ENCODE results near the gene LSG1.

Gene LSG1

GRCh38 chr3:194671900-194672808, at the start of gene LSG1:
Gene LSG1 (minus strand): TSS chr3:194672191. CDS start chr3:194672162, 29 bp downstream.
- Histone ChIP-seq H4K20me1 (ENCODE audit: low read depth, low read length) (peaks cover 10% of the 10 kb centered on the region), H3K9me3 (ENCODE audit: insufficient read depth, low read length) (no peaks in the 10 kb centered on the region), H3K9me2 (replicated peaks; ENCODE audit: insufficient read depth, low read length) (no peaks in the 10 kb centered on the region), H3K36me3 (ENCODE audit: low read length) (no peaks in the 10 kb centered on the region; the same call in 1 of the 2 replicates), H3K27ac (ENCODE audit: low read depth, low read length) (peak within 1 kb of the TSS; percentile 68), H3F3A (ENCODE audit: insufficient read depth) (no peaks in the 10 kb centered on the region), H3K27me3 (ENCODE audit: low read length) (no peaks in the 10 kb centered on the region), H3K4me2 (ENCODE audit: low read depth, low read length, poor library complexity, severe bottlenecking) (peak within 1 kb of the TSS; percentile 100), H3K9ac (ENCODE audit: low read length) (peak within 1 kb of the TSS; percentile 79), H3K4me3 (ENCODE audit: insufficient read depth, low read length, poor library complexity, severe bottlenecking) (peak within 1 kb of the TSS; percentile 100), H3K79me2 (ENCODE audit: insufficient read depth, low read length) (peaks cover 37% of the 10 kb centered on the region), H2AFZ (ENCODE audit: low read depth, low read length, severe bottlenecking) (peak within 1 kb of the TSS; percentile 92)
- TF ChIP-seq EZH2phosphoT487 (conservative IDR thresholded peaks at IDR 0.05; ENCODE audit: low read length): no peak
- TF ChIP-seq, protein P1, sequence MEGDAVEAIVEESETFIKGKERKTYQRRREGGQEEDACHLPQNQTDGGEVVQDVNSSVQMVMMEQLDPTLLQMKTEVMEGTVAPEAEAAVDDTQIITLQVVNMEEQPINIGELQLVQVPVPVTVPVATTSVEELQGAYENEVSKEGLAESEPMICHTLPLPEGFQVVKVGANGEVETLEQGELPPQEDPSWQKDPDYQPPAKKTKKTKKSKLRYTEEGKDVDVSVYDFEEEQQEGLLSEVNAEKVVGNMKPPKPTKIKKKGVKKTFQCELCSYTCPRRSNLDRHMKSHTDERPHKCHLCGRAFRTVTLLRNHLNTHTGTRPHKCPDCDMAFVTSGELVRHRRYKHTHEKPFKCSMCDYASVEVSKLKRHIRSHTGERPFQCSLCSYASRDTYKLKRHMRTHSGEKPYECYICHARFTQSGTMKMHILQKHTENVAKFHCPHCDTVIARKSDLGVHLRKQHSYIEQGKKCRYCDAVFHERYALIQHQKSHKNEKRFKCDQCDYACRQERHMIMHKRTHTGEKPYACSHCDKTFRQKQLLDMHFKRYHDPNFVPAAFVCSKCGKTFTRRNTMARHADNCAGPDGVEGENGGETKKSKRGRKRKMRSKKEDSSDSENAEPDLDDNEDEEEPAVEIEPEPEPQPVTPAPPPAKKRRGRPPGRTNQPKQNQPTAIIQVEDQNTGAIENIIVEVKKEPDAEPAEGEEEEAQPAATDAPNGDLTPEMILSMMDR (IDR thresholded peaks at IDR 0.05; ENCODE audit: insufficient read depth, low read length, poor library complexity, severe bottlenecking): no peak

GRCh38 chr3:194720048-194720447, 48.1 kb upstream of the LSG1 start:
- no peak overlapping the region for H3K27ac ChIP-seq (ENCODE audit: low read depth, low read length)
- H4K20me1 ChIP-seq (ENCODE audit: low read depth, low read length): no peaks in the 10 kb centered on the region
- no peak overlapping the region for H3K4me3 ChIP-seq (ENCODE audit: insufficient read depth, low read length, poor library complexity, severe bottlenecking)
- H2AFZ ChIP-seq (ENCODE audit: low read depth, low read length, severe bottlenecking): no peak overlapping the region
- no peaks in the 10 kb centered on the region for H3K27me3 ChIP-seq (ENCODE audit: low read length)
- H3K79me2 ChIP-seq (ENCODE audit: insufficient read depth, low read length): no peaks in the 10 kb centered on the region
- H3K9me3 ChIP-seq (ENCODE audit: insufficient read depth, low read length): no peaks in the 10 kb centered on the region
- TF ChIP-seq, protein P1 (IDR thresholded peaks at IDR 0.05; ENCODE audit: insufficient read depth, low read length, poor library complexity, severe bottlenecking): no peak
- TF ChIP-seq EZH2phosphoT487 (conservative IDR thresholded peaks at IDR 0.05; ENCODE audit: low read length): no peak
- no peaks in the 10 kb centered on the region for H3F3A ChIP-seq (ENCODE audit: insufficient read depth)
- H3K9ac ChIP-seq (ENCODE audit: low read length): no peak overlapping the region
- H3K4me2 ChIP-seq (ENCODE audit: low read depth, low read length, poor library complexity, severe bottlenecking): no peak overlapping the region
- H3K9me2 ChIP-seq (replicated peaks; ENCODE audit: insufficient read depth, low read length): no peaks in the 10 kb centered on the region
- H3K36me3 ChIP-seq (ENCODE audit: low read length): no peaks in the 10 kb centered on the region

DNA sequence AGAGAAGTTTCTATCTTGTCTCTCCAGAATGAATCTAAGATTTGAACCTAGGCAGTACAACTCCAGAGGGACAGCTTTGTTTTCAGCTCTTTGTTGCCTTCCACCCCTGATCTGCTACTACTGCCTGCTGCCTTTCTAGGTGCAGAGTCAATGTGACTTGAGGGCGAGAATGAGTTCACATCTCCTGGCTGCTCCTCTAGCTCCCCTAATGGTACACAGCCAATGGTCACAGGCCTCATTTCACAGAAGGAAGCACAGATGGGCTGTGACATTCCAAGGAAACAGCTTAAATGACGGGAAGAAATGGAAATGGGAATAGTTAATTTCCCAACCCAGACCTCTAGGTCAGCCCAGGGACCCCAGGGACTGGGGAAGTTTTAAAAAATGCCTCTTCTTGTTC, 46.1 kb upstream of the LSG1 start:
- TF ChIP-seq EZH2phosphoT487 (conservative IDR thresholded peaks at IDR 0.05; ENCODE audit: low read length): no peak
- TF ChIP-seq, protein P1 (IDR thresholded peaks at IDR 0.05; ENCODE audit: insufficient read depth, low read length, poor library complexity, severe bottlenecking): no peak
- H3K36me3 ChIP-seq (ENCODE audit: low read length): no peaks in the 10 kb centered on the region
- no peak overlapping the region for H2AFZ ChIP-seq (ENCODE audit: low read depth, low read length, severe bottlenecking)
- H3K9ac ChIP-seq (ENCODE audit: low read length): no peak overlapping the region
- H3K4me2 ChIP-seq (ENCODE audit: low read depth, low read length, poor library complexity, severe bottlenecking): no peak overlapping the region
- H3K27ac ChIP-seq (ENCODE audit: low read depth, low read length): no peak overlapping the region
- no peaks in the 10 kb centered on the region for H3K9me2 ChIP-seq (replicated peaks; ENCODE audit: insufficient read depth, low read length)
- H3F3A ChIP-seq (ENCODE audit: insufficient read depth): no peaks in the 10 kb centered on the region
- no peaks in the 10 kb centered on the region for H4K20me1 ChIP-seq (ENCODE audit: low read depth, low read length)
- no peaks in the 10 kb centered on the region for H3K79me2 ChIP-seq (ENCODE audit: insufficient read depth, low read length)
- H3K4me3 ChIP-seq (ENCODE audit: insufficient read depth, low read length, poor library complexity, severe bottlenecking): no peak overlapping the region
- no peaks in the 10 kb centered on the region for H3K9me3 ChIP-seq (ENCODE audit: insufficient read depth, low read length)
- no peaks in the 10 kb centered on the region for H3K27me3 ChIP-seq (ENCODE audit: low read length)
